Measurements from ENCODE around the gene ATP8A2. TPM values are rescaled to one million over a fixed set of nuclear protein-coding genes. Genes with fewer than 3 reads are reported as not detected.

Gene ATP8A2
- total and polyA plus RNA-seq, 2 of the 8 experiments (the other 6 are each of a cell fraction or from before 2014, with no cell fraction given): 2.4 to 8.3 TPM

DNA sequence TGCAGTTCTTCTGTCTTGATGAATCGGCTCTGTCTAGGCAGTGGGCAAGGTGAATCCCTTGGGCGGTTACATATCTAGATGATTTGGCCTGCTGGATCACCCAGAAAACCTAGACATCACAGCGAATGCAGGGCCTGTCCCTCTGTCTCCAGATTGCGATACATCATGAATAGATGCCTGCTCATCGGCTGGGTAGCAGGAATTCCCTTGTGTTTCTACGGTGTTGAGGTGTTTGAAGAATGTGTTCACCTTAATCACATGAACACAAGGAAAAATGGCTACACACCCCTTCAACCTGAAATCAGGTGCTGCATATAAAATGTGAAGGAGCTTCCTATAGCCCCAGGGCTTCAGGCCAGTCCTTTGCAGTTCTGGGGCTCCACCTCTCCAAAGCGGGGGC is 398.8 kb downstream of the ATP8A2 start (continued):
- TF ChIP-seq, protein P1, sequence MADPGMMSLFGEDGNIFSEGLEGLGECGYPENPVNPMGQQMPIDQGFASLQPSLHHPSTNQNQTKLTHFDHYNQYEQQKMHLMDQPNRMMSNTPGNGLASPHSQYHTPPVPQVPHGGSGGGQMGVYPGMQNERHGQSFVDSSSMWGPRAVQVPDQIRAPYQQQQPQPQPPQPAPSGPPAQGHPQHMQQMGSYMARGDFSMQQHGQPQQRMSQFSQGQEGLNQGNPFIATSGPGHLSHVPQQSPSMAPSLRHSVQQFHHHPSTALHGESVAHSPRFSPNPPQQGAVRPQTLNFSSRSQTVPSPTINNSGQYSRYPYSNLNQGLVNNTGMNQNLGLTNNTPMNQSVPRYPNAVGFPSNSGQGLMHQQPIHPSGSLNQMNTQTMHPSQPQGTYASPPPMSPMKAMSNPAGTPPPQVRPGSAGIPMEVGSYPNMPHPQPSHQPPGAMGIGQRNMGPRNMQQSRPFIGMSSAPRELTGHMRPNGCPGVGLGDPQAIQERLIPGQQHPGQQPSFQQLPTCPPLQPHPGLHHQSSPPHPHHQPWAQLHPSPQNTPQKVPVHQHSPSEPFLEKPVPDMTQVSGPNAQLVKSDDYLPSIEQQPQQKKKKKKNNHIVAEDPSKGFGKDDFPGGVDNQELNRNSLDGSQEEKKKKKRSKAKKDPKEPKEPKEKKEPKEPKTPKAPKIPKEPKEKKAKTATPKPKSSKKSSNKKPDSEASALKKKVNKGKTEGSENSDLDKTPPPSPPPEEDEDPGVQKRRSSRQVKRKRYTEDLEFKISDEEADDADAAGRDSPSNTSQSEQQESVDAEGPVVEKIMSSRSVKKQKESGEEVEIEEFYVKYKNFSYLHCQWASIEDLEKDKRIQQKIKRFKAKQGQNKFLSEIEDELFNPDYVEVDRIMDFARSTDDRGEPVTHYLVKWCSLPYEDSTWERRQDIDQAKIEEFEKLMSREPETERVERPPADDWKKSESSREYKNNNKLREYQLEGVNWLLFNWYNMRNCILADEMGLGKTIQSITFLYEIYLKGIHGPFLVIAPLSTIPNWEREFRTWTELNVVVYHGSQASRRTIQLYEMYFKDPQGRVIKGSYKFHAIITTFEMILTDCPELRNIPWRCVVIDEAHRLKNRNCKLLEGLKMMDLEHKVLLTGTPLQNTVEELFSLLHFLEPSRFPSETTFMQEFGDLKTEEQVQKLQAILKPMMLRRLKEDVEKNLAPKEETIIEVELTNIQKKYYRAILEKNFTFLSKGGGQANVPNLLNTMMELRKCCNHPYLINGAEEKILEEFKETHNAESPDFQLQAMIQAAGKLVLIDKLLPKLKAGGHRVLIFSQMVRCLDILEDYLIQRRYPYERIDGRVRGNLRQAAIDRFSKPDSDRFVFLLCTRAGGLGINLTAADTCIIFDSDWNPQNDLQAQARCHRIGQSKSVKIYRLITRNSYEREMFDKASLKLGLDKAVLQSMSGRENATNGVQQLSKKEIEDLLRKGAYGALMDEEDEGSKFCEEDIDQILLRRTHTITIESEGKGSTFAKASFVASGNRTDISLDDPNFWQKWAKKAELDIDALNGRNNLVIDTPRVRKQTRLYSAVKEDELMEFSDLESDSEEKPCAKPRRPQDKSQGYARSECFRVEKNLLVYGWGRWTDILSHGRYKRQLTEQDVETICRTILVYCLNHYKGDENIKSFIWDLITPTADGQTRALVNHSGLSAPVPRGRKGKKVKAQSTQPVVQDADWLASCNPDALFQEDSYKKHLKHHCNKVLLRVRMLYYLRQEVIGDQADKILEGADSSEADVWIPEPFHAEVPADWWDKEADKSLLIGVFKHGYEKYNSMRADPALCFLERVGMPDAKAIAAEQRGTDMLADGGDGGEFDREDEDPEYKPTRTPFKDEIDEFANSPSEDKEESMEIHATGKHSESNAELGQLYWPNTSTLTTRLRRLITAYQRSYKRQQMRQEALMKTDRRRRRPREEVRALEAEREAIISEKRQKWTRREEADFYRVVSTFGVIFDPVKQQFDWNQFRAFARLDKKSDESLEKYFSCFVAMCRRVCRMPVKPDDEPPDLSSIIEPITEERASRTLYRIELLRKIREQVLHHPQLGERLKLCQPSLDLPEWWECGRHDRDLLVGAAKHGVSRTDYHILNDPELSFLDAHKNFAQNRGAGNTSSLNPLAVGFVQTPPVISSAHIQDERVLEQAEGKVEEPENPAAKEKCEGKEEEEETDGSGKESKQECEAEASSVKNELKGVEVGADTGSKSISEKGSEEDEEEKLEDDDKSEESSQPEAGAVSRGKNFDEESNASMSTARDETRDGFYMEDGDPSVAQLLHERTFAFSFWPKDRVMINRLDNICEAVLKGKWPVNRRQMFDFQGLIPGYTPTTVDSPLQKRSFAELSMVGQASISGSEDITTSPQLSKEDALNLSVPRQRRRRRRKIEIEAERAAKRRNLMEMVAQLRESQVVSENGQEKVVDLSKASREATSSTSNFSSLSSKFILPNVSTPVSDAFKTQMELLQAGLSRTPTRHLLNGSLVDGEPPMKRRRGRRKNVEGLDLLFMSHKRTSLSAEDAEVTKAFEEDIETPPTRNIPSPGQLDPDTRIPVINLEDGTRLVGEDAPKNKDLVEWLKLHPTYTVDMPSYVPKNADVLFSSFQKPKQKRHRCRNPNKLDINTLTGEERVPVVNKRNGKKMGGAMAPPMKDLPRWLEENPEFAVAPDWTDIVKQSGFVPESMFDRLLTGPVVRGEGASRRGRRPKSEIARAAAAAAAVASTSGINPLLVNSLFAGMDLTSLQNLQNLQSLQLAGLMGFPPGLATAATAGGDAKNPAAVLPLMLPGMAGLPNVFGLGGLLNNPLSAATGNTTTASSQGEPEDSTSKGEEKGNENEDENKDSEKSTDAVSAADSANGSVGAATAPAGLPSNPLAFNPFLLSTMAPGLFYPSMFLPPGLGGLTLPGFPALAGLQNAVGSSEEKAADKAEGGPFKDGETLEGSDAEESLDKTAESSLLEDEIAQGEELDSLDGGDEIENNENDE (IDR thresholded peaks at IDR 0.05; ENCODE audit: insufficient replicate concordance, low read length): no peak
- TF ChIP-seq SRF (IDR thresholded peaks at IDR 0.05; ENCODE audit: low read depth, low read length): no peak

All from H1 (cell line).